GM19193 (cell line): ENCODE data around the gene ABR.

Experiments
- POLR2A ChIP-seq: IDR thresholded peaks from 4 replicates; pipeline ENCODE4 v1.6.1; 2011; ENCODE audit not compliant: insufficient read depth, insufficient read length; ENCODE audit errors: extremely low read depth

ABR gene

GRCh38 chr17:1047879-1048470 is 131.8 kb downstream of the ABR start:
- TF ChIP-seq POLR2A: no peak

GRCh38 chr17:1047177-1047878 is 132.5 kb downstream of the ABR start:
- no peak for TF ChIP-seq POLR2A

DNA sequence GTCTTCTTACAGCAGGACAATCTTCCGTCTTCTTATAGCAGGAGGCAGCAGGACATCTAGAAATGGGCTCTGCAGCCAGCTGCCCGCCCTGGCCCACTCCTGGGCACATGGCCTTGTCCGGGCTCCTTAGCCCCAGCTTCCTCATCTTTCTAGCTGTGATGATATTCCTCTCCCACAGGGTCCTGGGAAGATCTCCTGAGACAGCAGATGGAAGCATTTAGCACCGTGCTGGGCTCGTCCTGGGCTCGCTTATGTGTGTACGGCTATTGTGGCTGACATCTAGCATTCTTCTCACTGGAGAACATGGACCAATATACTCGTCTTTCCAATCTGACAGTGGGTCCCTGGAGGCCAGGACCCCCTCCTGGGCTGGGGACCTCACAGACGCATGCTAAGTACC is 134.3 kb downstream of the ABR start:
- TF ChIP-seq POLR2A: no peak

DNA sequence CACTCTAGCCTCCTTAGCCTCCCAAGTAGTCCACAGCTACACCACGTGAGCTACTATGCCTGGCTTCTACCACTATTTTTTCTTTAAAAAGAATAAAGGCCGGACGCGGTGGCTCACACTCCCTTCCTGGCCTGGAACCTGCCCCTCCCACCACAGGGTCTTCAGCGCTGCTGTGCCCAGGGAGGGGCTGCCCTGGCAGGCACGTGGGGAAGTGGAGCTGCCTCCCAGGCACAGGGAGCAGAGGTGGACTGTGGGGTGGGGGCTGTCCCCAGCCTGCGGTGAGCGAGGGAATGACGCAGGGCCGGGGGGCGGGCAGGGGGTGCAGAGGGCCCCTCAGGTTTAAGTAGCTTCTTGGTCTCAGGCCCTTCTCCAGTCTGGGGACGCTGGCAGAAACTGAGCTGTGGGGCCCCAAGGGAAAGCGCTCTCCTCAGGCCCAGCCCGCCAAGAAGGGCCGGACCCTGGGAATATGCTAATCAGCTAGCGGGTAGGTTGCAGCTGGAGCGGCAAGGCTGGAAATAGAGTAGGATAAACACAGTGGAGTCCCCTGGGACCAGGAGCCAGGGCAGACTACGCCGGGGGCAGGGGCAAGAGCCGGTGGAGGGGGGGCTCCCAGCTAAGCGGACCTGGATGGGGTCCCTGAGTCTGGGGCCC is 136.1 kb downstream of the ABR start:
- no peak for TF ChIP-seq POLR2A

GRCh38 chr17:1042486-1042885 is 137.3 kb downstream of the ABR start:
- TF ChIP-seq POLR2A: no peak

DNA sequence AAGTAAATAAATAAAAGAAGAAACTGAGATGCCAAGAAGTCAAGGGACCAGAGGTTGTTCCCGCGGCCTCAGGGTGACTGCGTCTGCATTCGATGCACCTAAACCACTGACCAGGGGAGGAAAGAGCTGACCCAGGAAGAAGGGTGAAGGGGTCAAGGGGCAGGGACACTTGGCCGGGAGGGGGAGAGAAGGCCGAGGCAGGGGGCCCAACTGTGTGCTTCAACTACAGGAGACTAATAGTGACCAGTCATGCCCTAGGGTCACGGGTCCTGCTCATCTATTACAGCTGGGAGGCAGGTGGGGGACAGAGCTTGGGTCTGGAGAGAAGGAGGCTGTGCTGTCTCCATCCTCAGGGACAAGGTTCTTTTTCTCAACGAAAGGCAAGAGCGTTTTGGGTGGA is 138.0 kb downstream of the ABR start:
- TF ChIP-seq POLR2A: no peak

DNA sequence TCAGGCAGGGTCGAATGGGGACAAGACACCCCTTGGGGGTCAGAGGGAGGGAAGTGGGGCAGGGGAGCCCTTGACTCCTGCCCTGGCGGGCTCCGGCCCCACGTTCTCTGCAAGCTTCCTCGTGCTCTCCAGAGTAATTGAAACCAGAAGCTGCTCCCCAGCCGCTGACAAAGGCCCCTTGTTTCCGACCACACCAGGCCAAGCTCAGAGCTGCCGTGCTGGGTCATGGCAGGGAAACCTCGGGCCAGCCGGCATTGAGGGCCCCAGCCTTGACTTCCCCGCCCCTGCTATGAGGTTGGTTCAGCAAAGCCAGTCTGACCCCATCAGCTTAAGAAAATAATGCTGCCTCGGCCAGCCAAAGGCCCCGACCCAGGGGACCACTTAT is 139.6 kb downstream of the ABR start:
- TF ChIP-seq POLR2A: no peak

DNA sequence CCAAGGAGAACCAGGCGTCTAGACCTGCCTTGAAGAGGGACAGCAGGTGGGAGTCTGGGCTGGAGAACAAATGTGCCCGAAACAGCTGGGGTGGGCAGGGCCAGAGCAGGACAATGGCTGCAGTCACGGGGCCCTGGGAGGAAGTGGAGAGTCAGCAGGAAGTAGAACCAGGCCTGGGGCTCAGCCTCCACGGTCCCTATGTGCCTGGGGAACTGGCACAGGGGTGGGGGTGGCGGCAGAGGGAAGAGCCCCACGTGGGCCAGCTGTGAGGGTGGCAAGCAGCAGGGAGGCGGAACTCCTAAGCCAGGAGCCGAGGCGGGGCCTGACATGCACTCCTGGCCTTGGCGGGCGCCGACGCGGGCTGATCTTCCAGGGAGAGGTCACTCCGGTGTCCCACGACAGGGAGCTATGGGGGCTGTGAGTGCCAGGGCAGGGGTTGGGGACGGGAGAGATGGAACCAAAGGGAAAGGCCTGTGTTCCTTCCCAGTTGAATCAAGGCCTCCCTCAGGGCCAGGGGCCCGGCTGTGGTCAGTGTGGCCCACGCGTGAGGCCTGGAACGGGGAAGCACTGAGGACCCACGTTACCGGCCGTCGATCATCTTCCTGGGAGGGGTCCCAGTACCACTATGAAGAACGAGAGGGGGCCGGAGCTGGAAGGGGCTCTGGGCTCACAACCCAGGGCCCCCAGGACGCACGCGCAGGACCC is 140.1 kb downstream of the ABR start:
- no peak for TF ChIP-seq POLR2A

GRCh38 chr17:1039123-1039507 is 140.7 kb downstream of the ABR start:
- TF ChIP-seq POLR2A: no peak

DNA sequence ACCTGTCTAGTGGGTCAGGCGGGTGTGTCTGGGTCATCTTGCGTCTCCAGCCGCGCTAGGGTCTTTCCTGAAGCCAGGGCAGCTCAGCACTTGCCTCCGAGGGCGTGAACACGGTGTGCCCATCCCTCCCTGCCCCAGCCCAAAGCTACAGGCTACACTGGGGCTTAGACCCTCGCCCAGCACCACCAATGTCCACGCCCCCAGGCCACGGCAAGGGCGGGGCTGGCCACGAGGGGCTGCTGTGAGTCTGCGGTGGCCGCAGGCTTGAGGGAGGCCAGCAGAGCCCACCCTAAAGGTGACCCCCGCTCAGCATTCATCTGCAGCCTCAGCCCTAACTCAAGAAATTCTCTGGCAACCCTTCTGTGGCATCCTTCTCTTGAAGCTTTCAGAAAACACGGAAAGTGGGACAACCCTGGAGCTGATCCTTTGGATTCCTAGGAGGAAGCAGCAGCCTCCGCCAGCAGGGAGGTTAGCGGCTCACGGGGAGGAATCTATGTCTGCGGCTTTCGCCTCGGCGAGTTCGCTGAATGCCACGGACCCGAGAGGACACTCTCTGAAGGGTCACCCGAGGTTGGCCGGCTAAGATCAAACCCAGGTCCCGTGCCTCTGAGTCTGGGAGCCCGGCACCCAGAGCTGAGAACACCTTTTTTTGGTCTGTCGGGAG is 141.2 kb downstream of the ABR start:
- TF ChIP-seq POLR2A: no peak

- TF ChIP-seq POLR2A: no peak
Measured at GRCh38 chr17:1037238-1037879, 142.4 kb downstream of the ABR start.

GRCh38 chr17:1036845-1037237 is 142.9 kb downstream of the ABR start:
- no peak for TF ChIP-seq POLR2A

DNA sequence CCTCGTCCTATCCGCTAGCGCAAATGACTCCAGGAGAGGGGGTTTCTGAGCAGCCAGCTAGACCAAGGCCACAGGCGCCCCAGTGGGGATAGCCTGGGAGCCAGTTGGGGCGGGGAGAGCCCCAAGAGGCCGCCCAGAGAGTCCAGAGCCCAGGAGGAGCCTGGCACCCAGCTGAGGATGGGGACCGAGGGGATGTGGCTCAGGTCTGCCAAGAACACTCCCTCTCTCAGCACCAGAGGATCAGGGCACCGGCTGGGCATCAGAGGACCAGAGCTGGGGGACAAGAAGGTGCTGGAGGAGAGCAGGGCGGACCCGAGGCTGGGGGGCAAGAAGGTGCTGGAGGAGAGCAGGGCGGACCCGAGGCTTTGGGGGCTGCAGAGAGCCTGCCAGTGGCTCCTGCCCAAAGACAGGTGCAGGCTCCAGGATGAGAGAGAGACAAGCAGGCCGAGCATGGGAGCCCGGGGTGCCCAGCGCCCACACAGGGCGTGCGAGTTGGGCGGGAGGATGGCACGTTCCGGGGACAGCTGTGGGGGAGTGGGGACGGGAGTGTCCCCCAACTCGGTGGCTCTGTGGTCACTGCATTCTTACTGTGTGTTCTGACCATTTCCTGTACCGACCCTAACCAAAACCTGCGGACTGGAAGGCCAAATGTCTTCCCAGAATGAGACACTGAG is 143.5 kb downstream of the ABR start:
- no peak for TF ChIP-seq POLR2A

DNA sequence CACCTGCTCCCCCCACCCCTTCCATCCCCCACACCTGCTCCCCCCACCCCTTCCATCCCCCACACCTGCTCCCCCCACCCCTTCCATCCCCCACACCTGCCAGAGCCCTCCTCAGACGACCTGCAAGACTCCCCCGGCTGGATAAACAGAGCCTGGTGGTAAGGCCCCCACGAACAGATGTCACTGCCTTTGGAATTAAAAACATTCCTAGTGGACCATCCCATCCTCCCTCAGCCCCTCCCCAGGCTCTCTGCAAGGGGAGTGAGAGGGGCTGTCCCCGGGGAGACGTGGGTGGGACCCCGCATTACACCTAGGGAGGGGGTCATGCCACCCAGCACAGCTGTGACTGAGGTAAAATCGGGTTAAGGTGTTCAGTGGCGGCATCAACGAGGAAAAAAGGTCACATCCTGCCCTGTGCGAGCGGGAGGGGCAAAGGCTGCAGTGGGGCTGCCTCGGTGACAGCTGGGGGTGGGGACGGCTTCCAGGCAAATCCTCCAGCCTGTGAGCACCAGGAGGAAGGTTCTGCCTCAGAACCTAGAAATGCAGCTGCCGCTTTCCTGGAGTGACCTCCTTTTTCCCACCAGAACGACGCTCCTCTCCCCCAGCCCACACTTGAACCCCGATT is 144.1 kb downstream of the ABR start:
- no peak for TF ChIP-seq POLR2A

- no peak for TF ChIP-seq POLR2A
Measured at GRCh38 chr17:1034652-1035210, 145.1 kb downstream of the ABR start.
